GM19372 (cell line): ENCODE data around the gene GTF3A.
A peak's percentile ranks its signal among the peaks of the same experiment; 100 is the strongest.

Experiments used
- ATAC-seq: cut with Tn5 transposase; IDR thresholded peaks from one replicate; pipeline ENCODE4 v1.9.1; 2021; ENCODE audit warnings: mild to moderate bottlenecking, low read depth, moderate library complexity; ENCODE audit not compliant: unreplicated experiment

The GTF3A gene

GRCh38 chr13:27446986-27447583 lies 22.7 kb downstream of the GTF3A start:
- ATAC-seq = no peak

GRCh38 chr13:27448308-27448707 lies 23.9 kb downstream of the GTF3A start:
- no peak for ATAC-seq

- no peak for ATAC-seq
Observed at GRCh38 chr13:27449081-27449603, 24.7 kb downstream of the GTF3A start.

DNA sequence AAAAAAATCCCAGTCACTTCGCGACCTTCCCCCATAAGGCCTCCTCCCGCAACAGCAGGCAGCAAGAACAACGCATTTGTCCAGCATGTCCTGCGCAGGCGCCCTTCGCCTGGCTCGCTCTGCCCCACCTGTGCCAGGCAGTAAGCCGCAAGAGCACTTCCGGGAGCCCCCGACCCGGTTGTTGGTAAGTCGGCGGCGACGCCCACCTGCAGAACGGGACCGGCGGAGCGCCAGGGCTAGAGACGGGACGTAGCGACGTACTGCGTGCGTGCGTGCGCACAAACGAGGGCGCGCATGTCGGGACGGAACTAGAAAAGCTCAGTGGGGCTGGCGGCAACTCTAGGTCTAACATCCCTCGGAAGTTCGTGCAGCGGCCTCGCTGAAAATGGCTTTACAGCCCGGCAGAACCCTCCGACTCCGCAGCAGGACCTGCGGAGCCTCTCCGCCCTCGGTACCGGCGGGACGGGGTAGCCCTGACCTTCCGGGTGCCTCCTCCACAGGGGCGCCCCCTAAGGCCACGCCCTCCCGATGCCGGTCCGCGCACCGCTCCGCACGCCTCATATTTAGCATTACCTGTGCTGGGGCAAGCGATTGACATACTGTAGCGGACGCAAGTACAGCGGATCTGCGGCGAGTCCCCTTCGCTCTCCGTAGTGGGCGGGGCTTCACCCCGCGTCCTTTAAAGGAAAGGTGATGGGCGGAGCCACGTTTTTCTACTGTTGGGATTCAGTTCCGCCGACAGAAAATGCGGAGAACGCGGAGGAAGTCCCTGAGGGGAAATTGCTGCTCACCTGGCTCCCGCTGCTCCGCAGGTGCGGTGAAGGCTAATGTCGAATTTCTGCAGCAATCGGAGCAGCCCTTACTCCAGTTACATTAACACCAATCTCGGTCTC lies 25.8 kb downstream of the GTF3A start, which contains the start of gene MTIF3:
Gene MTIF3 (minus strand): TSS at position 629 of the 893 bp plus-strand sequence. CDS start 10,116 bp downstream, outside the sequence.
- ATAC-seq = peak; percentile 84

- ATAC-seq = no peak
Observed at GRCh38 chr13:27450921-27451471, 26.6 kb downstream of the GTF3A start.

DNA sequence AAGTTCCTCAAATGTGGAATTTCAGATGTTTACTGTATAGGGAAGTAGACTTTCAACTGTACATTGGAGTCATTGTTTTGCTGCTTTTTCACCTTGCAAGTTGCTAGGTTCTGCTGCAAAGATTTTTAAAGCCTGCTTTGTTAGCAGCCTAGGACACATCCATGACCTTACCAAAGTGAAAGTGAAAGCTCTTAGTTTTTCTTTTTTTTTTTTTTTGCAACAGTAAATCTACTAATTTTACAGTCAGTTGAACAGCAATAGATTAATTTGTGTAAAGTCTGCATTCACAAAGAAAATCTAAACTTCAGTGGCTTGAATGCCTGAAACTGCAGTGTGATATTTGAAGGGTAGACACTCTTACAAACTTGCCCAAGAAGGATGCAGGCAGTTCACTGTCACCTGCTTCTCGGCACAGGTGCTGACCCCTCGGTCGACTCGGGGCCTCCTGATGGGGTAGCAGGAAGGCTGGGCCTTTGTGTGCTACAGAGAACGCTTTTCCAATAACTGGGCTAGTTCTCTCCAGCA lies 31.0 kb downstream of the GTF3A start:
- ATAC-seq = no peak

DNA sequence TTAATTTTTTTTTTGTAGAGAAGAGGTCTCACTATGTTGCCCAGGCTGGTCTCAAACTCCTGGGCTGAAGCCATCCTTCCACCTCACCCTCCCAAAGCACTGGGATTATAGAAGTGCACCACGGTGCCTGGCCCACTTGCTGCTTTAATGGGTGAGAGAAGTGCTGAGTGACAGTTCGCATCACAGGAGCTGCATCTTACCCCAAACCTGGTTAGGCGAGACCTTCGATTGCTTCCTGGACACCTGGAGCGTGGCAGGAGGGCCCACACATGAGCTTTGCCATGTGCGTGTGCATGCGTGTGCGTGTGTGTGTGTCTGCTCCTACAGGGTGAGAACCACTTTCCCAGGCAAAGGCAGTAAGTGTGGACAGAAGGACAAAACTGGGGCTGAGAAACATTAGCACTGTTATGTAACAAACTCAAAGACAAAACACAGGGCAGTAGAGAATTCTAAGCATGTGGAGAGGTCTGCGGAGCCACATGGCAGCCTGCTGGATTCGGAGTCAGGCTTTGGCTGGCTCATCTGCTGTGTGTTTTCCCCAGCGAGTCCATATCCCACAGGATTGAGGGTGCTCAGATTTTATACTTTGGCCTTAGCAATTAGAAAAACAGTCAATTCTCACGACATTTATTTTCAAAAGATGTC lies 37.6 kb downstream of the GTF3A start:
- ATAC-seq = no peak

DNA sequence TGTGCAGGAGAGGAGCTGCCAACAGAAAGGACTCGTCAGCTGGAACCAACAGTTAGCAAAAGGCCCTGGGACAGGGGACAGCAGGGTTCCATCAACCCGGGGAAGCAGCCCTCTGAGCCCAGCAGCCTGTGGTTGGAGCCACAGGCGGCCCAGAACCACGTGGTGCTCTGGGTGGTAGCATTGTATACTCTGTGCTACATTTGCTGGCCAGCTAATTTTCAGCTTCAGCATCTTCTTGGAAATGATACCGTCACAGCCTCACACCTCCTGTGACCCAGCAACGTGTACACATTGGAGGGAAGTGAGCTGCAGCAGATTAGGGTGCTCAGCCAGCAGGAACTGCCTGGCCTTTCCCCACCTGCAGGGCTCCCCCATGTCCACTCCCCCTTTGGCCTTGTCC lies 39.1 kb downstream of the GTF3A start:
- no peak for ATAC-seq

GRCh38 chr13:27465611-27466010 lies 41.2 kb downstream of the GTF3A start:
- no peak for ATAC-seq

DNA sequence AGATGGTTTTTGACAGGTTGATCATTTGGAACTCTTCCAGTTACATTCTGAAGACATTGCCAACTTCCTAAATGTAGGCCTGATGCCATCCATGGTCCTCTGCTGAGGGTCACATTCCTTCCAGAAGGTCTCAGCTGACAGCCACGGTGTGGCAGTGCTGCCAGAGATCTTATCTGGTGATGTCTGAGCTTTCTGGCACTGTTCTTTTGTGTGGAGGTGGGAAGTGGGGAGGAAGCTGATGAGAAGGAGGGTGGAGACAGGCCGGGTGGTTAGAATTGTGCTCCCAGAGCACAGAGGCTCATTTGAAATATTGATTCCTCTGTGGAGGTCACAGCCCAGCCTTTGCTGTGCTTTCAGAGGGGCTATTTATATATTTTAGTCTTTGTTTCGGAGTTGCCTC lies 42.1 kb downstream of the GTF3A start:
- ATAC-seq = no peak

DNA sequence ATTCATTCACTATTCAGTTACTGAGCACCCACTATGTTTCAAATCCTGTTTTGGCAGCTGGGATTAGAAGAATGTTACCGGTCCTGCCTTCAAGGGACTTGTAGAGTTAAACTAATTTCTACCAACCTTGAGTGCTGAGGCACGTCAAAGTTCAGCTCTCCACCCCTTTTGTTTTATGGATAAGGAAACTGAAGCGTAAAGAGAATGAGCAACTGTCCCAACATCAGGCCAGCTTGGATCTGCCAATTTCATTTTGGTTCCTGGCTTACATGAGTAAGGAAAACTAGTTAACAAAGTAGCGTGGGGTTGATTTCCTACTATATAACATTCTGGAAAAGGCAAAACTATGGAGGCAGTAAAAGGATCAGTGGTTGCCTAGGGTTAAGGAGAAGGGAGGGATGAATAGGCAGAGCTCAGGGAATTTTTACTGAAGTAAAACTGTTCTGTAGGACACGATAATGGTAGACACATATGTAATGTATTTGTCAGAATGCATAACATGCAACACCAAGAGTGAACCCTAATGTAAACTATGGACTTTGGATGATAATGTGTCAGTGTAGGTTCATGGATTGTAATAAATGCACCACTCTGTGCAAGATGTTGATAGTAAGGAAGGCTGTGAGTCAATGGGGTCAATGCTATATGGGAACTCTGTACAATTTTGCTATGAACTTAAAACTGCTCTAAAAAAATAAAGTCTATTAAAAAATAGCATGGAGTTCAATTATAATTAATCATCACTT lies 45.8 kb downstream of the GTF3A start:
- no peak for ATAC-seq

DNA sequence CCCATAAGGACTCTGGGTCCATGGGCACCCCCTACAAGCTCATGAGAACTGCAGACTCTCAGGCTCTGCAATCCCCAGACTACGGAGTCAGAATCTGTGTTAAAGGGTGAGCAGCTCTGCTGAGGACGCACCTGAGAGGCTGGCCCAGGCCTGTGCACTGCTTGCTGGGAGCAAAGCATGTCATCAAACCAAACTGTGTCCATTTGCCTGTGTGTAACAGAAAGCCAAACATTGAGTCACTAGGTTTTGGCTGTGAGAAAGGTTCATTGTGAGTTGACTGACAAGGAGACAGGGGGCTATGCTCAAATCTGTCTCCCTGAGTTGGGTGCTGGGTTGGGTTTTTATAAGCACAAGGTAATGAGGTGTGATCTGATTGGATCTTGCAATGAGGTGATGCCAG lies 48.0 kb downstream of the GTF3A start:
- no peak for ATAC-seq

- ATAC-seq = no peak
Observed at GRCh38 chr13:27472941-27473340, 48.5 kb downstream of the GTF3A start.

GRCh38 chr13:27474751-27475268 lies 50.4 kb downstream of the GTF3A start:
- no peak for ATAC-seq

DNA sequence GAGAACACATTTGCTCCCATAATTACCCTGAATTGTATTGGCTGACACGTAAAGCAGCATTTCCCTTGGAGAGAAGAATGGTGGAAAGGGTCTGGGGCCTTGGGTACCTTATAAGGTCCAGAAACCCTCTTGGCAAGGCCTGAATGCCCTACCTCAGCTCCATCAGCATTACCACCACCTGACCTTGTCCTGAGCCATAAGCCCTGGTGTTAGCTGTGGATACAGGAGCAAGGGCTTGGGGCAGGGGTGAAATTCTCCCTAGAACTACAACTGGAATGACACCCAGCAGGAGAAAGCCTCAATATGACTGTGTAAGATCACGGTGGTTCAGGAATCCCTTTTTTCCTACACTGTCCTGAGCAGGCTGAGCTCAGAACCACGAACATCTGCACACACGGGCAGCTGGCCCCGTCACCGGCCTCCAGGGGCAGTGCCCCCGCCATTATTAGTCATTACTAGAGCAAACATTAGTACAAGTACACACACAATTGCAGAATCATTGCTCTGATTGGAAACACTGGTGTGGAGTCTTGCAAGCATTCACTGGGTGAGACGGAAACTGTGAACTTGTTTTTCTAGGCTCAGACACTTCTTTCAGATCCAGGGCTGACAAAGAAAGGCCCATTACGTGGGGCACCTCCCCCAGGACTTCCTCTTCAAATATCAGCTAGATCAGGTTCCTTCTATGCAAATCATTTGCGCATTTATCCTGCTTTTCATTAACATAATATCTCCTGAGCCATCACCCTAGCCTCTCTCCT lies 52.7 kb downstream of the GTF3A start:
- ATAC-seq = peak; percentile 62

GRCh38 chr13:27481766-27482165 lies 57.3 kb downstream of the GTF3A start:
- ATAC-seq = no peak

DNA sequence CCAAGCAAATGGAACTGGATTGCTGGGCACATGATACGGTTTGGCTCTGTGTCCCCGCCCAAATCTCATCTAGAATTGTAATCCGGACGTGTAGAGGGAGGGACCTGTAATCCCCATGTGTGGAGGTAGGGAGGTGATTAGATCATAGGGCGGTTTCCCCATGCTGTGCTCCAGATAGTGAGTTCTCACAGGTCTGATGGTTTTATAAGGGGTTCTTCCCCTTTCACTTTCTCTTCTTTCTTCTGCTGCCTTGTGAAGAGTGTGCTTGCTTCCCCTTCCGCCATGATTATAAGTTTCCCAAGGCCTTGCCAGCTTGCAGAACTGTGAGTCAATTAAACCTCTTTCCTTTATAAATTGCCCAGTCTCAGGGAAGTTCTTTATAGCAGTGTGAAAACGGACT lies 58.6 kb downstream of the GTF3A start:
- peak; percentile 94 for ATAC-seq

GRCh38 chr13:27483421-27483820 lies 59.0 kb downstream of the GTF3A start:
- ATAC-seq = peak; percentile 14
